GM04504 (cell line): ENCODE measurements around the gene RPGRIP1L.

Source experiments
- DNase-seq: peaks from one replicate; pipeline ENCODE4 v3.0.0-alpha.2; 2012; ENCODE audit warnings: low read depth

RPGRIP1L gene

GRCh38 chr16:53651357-53651756, 52.3 kb downstream of the RPGRIP1L start:
- DNase-seq: no peak

GRCh38 chr16:53646506-53646905, 57.2 kb downstream of the RPGRIP1L start:
- no peak for DNase-seq

GRCh38 chr16:53643474-53643873, 60.2 kb downstream of the RPGRIP1L start:
- no peak for DNase-seq

- no peak for DNase-seq
These were observed 61.6 kb downstream of the RPGRIP1L start for GRCh38 chr16:53642094-53642493.

- no peak for DNase-seq
These were observed 66.7 kb downstream of the RPGRIP1L start for GRCh38 chr16:53636978-53637377.

GRCh38 chr16:53632526-53632925, 71.1 kb downstream of the RPGRIP1L start:
- DNase-seq: no peak

- DNase-seq: no peak
These were observed 72.2 kb downstream of the RPGRIP1L start for GRCh38 chr16:53631236-53632025.

- DNase-seq: no peak
These were observed 73.9 kb downstream of the RPGRIP1L start for GRCh38 chr16:53629607-53630312.

- DNase-seq: no peak
These were observed 74.5 kb downstream of the RPGRIP1L start for GRCh38 chr16:53629151-53629550.

GRCh38 chr16:53626811-53627210, 76.8 kb downstream of the RPGRIP1L start:
- DNase-seq: no peak

- DNase-seq: no peak
These were observed 77.5 kb downstream of the RPGRIP1L start for GRCh38 chr16:53626161-53626560.

- DNase-seq: no peak
These were observed 78.4 kb downstream of the RPGRIP1L start for GRCh38 chr16:53625221-53625620.

- no peak for DNase-seq
These were observed 81.3 kb downstream of the RPGRIP1L start for GRCh38 chr16:53622315-53622714.

GRCh38 chr16:53620476-53620875, 83.2 kb downstream of the RPGRIP1L start:
- DNase-seq: no peak

- no peak for DNase-seq
These were observed 84.4 kb downstream of the RPGRIP1L start for GRCh38 chr16:53619235-53619634.

- no peak for DNase-seq
These were observed 89.3 kb downstream of the RPGRIP1L start for GRCh38 chr16:53614346-53614745.

GRCh38 chr16:53612003-53612402, 91.7 kb downstream of the RPGRIP1L start:
- no peak for DNase-seq

- DNase-seq: no peak
These were observed 92.4 kb downstream of the RPGRIP1L start for GRCh38 chr16:53611179-53611696.

GRCh38 chr16:53609536-53609935, 94.1 kb downstream of the RPGRIP1L start:
- no peak for DNase-seq

- no peak for DNase-seq
These were observed 95.6 kb downstream of the RPGRIP1L start for GRCh38 chr16:53608094-53608493.

GRCh38 chr16:53605831-53606400, 97.7 kb downstream of the RPGRIP1L start:
- no peak for DNase-seq

- DNase-seq: no peak
These were observed 98.3 kb downstream of the RPGRIP1L start for GRCh38 chr16:53605356-53605755.

GRCh38 chr16:53601961-53602360, 101.7 kb downstream of the RPGRIP1L start:
- no peak for DNase-seq
